Measurements from ENCODE around the gene MAST2.

Gene MAST2

GRCh38 chr1:45953934-45954847, 150.8 kb downstream of the MAST2 start:
- Histone ChIP-seq H2AFZ (ENCODE audit: low read length) (no peak overlapping the region), H3F3A (ENCODE audit: low read depth) (no peaks in the 10 kb centered on the region), H3K4me2 (ENCODE audit: low read depth, low read length, poor library complexity, severe bottlenecking) (no peak overlapping the region), H3K9ac (ENCODE audit: low read depth, low read length, poor library complexity, severe bottlenecking) (no peak overlapping the region), H3K79me2 (ENCODE audit: insufficient read depth, low read length) (no peaks in the 10 kb centered on the region), H3K4me3 (ENCODE audit: low read length, poor library complexity, severe bottlenecking) (no peak overlapping the region), H3K27me3 (ENCODE audit: insufficient read depth, low read length, poor library complexity, severe bottlenecking) (no peaks in the 10 kb centered on the region), H4K20me1 (ENCODE audit: insufficient read depth, low read length, poor library complexity, severe bottlenecking) (no peaks in the 10 kb centered on the region), H3K9me3 (ENCODE audit: insufficient read depth, low read depth, low read length) (no peaks in the 10 kb centered on the region), H3K36me3 (ENCODE audit: insufficient read depth, low read length) (no peaks in the 10 kb centered on the region), H3K4me1 (ENCODE audit: insufficient read depth, low read length, poor library complexity, severe bottlenecking) (no peaks in the 10 kb centered on the region), H3K9me2 (replicated peaks; ENCODE audit: low read depth, low read length) (no peaks in the 10 kb centered on the region)
- TF ChIP-seq, protein P1, sequence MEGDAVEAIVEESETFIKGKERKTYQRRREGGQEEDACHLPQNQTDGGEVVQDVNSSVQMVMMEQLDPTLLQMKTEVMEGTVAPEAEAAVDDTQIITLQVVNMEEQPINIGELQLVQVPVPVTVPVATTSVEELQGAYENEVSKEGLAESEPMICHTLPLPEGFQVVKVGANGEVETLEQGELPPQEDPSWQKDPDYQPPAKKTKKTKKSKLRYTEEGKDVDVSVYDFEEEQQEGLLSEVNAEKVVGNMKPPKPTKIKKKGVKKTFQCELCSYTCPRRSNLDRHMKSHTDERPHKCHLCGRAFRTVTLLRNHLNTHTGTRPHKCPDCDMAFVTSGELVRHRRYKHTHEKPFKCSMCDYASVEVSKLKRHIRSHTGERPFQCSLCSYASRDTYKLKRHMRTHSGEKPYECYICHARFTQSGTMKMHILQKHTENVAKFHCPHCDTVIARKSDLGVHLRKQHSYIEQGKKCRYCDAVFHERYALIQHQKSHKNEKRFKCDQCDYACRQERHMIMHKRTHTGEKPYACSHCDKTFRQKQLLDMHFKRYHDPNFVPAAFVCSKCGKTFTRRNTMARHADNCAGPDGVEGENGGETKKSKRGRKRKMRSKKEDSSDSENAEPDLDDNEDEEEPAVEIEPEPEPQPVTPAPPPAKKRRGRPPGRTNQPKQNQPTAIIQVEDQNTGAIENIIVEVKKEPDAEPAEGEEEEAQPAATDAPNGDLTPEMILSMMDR (conservative IDR thresholded peaks at IDR 0.05; ENCODE audit: low read length) = no peak
- no peak for TF ChIP-seq EZH2phosphoT487 (IDR thresholded peaks at IDR 0.05; ENCODE audit: borderline replicate concordance)

GRCh38 chr1:45957684-45958083, 154.3 kb downstream of the MAST2 start:
- no peaks in the 10 kb centered on the region for H3K9me2 ChIP-seq (replicated peaks; ENCODE audit: low read depth, low read length)
- no peak overlapping the region for H2AFZ ChIP-seq (ENCODE audit: low read length)
- TF ChIP-seq EZH2phosphoT487 (IDR thresholded peaks at IDR 0.05; ENCODE audit: borderline replicate concordance) = no peak
- H3K9me3 ChIP-seq (ENCODE audit: insufficient read depth, low read depth, low read length) = no peaks in the 10 kb centered on the region
- no peak overlapping the region for H3K4me2 ChIP-seq (ENCODE audit: low read depth, low read length, poor library complexity, severe bottlenecking)
- no peaks in the 10 kb centered on the region for H3K36me3 ChIP-seq (ENCODE audit: insufficient read depth, low read length)
- no peaks in the 10 kb centered on the region for H3K4me1 ChIP-seq (ENCODE audit: insufficient read depth, low read length, poor library complexity, severe bottlenecking)
- no peaks in the 10 kb centered on the region for H3F3A ChIP-seq (ENCODE audit: low read depth)
- H3K27me3 ChIP-seq (ENCODE audit: insufficient read depth, low read length, poor library complexity, severe bottlenecking) = no peaks in the 10 kb centered on the region
- no peak overlapping the region for H3K9ac ChIP-seq (ENCODE audit: low read depth, low read length, poor library complexity, severe bottlenecking)
- H3K4me3 ChIP-seq (ENCODE audit: low read length, poor library complexity, severe bottlenecking) = no peak overlapping the region
- no peaks in the 10 kb centered on the region for H3K79me2 ChIP-seq (ENCODE audit: insufficient read depth, low read length)
- no peaks in the 10 kb centered on the region for H4K20me1 ChIP-seq (ENCODE audit: insufficient read depth, low read length, poor library complexity, severe bottlenecking)

- no peaks in the 10 kb centered on the region for H3F3A ChIP-seq (ENCODE audit: low read depth)
- H2AFZ ChIP-seq (ENCODE audit: low read length) = no peak overlapping the region
- H3K27me3 ChIP-seq (ENCODE audit: insufficient read depth, low read length, poor library complexity, severe bottlenecking) = no peaks in the 10 kb centered on the region
- H3K9ac ChIP-seq (ENCODE audit: low read depth, low read length, poor library complexity, severe bottlenecking) = no peak overlapping the region
- no peaks in the 10 kb centered on the region for H3K9me3 ChIP-seq (ENCODE audit: insufficient read depth, low read depth, low read length)
- no peaks in the 10 kb centered on the region for H3K36me3 ChIP-seq (ENCODE audit: insufficient read depth, low read length)
- H3K4me2 ChIP-seq (ENCODE audit: low read depth, low read length, poor library complexity, severe bottlenecking) = no peak overlapping the region
- H3K4me1 ChIP-seq (ENCODE audit: insufficient read depth, low read length, poor library complexity, severe bottlenecking) = no peaks in the 10 kb centered on the region
- TF ChIP-seq EZH2phosphoT487 (IDR thresholded peaks at IDR 0.05; ENCODE audit: borderline replicate concordance) = no peak
- TF ChIP-seq, protein P1 (conservative IDR thresholded peaks at IDR 0.05; ENCODE audit: low read length) = no peak
- H4K20me1 ChIP-seq (ENCODE audit: insufficient read depth, low read length, poor library complexity, severe bottlenecking) = no peaks in the 10 kb centered on the region
- H3K9me2 ChIP-seq (replicated peaks; ENCODE audit: low read depth, low read length) = no peaks in the 10 kb centered on the region
- no peaks in the 10 kb centered on the region for H3K79me2 ChIP-seq (ENCODE audit: insufficient read depth, low read length)
- no peak overlapping the region for H3K4me3 ChIP-seq (ENCODE audit: low read length, poor library complexity, severe bottlenecking)
Observed at GRCh38 chr1:45958317-45958716, 154.9 kb downstream of the MAST2 start.

Data from Loucy (cell line).